Stimulated activated CD4-positive, alpha-beta T cell treated with anti-CD3 and anti-CD28 coated beads, Interleukin-12 subunit alpha, Interleukin-12 subunit beta, amount 100 ng/mL, for 48 hours (primary cell): ENCODE measurements around the gene STPG4.

Source experiments
- DNase-seq, 3 donors: peaks; one replicate each; pipeline ENCODE4 v3.0.0-alpha.2; 2020; ENCODE audit warnings: low read depth in 2 of 3, low spot score in 1 of 3

Gene STPG4

DNA sequence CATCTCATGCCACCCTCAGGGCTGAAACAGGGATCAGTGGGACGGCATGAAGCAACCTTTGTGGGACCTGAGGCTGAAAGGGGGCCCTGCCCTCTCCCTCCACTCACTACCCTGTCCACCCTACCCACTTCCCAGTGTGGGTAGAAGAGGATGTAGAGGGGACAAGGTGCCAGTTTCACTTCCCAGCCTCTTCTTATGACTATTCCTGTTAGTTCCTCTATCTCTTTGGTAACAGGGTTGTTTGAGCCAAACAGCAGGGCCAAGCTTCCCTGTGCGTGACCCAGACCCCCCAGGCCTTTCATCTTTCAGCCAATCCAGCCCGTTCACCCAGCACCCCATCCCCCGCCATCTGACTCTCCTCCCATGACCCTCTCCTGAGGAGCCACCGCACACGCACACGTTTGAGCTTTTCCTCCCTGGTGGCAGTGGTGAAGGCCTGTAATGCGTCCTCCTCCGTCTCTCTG lies 82.3 kb downstream of the STPG4 start:
- DNase-seq = no peak

DNA sequence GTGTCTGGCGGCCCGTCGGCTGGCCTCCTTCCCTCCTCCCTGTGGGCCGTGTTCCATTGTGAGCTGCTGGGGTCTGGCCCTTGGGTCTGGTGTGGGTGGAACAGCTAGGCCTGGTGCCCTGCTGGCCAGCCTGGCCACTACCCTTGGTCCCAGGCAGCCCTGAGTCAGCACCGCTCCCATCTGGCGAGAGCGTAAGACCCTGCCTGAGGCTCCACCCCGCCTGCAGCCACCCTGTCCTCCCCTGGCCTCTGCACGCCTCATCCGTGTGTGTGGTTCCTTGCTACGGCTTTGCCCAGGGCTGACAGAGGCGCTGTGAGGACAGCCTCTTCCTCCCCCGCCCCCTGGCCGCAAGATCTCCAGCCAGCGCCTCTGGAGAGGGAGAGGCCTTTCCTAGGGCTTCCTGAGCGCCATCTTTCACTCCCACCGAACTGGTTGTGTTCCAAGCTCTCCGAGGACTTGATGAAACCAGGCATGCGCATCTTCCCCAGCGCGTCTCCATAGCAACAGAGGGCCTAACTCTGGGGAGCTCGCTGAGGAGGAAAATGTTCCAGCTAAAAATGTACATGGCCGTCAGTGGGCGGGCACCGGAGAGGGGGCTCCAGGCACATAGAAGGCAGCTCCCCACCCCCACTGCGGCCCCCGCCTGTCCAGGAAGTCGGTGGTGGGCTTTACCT lies 83.0 kb downstream of the STPG4 start:
- no peak for DNase-seq

DNA sequence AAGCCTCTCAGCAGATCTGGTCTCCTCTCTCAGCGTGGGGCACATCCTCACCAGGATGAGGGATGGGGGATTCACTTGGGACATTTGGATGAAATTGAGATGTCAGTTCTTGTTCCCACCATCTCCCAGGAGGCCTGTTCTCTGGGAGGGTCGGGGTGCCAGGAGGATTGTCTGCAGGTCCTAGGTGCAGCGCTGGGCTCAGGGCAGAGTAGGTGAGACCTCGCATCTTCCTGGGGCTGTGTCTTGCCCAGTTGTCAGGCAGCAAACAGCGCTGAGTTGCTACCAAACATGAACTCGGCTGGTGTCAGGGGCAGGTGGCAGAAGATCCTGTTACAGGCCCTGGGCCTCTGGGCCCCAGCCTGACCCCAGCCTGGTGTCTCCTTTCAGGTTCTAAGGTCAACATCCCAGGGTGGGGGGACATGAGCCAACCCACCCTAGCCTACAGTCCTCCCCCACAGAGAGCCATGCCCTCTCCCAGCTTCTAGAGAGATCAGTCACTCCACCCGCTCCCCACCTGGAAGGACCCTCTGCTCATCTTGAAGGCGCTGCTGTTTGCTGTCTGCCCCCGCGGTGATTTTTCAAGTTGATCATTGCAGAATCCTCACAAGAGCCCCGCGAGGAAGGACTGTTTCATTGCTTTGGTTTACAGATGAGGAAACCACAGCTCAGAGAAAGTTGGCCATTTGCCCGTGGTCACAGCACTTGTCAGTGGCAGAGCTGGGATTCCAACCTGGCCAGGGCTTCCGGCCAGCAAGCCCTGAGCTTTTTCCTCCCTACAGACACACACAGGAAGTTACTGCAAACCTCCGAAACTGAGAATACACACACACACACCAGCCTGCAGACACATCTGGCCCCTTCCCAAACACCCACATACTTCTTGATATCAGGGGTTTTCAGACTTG lies 83.9 kb downstream of the STPG4 start:
- peak; percentile 5 to 51 (median 37) for DNase-seq

DNA sequence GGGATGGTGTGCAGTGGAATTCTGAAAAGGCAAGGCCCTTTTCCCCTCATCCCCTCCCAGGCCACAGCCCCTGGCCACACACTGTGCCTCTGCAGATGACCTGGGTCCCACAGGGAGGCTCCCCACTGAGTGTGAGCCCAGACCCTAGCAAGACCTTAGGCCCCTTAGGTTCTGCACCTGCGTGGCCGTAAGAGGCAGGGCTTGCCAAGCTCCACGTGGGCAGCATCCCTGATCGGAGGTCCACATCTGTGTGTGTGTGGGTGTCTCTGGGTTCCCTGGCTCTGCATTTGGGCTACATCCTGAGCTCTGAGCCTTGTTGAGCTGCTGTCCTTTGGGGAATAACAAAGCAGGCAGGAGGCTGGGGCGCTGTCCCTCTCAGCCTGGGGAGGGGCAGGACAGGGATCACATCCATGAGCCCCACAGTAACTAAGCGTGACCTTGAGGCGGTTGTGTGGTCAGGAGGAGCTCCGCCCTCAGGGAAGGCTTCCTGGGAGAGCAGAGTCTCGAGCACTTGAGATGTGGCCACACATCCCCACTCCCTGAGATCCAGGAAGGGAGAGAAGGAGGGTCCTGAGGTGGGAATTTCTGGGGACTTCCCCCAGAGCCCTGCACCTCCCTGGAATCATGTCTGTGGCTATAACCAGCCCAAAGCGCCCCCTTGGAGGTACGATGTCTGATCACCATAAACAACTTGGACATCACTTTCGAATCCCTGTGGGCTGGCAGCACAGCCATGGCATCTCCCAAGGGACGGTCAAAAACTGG lies 84.8 kb downstream of the STPG4 start:
- no peak for DNase-seq

DNA sequence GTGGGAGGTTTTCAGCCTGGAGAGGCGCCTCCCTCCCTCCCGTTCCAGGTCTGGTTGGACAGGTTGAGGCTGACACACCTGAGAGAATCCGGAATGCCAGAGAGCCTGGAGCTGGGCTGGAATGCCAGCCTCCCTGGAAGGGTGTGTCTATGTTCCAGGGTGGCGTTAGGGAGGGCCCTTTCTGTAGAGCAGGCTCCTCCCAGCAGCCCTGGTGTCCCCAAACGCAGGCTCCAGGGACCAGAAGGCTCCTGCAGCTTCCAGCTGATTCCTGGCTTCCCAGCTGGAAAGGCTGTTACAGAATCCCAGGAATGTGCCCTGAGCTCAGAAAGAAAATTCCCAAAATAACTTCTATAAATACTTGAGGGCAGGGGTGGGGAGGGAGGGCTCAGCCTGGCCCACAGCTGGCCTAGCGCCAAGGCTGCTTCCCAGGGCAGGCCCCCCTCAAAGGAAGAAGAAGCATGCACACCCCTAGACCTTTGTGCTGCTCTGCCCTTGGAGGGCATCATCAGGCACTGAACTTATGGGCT lies 85.4 kb downstream of the STPG4 start:
- no peak for DNase-seq

DNA sequence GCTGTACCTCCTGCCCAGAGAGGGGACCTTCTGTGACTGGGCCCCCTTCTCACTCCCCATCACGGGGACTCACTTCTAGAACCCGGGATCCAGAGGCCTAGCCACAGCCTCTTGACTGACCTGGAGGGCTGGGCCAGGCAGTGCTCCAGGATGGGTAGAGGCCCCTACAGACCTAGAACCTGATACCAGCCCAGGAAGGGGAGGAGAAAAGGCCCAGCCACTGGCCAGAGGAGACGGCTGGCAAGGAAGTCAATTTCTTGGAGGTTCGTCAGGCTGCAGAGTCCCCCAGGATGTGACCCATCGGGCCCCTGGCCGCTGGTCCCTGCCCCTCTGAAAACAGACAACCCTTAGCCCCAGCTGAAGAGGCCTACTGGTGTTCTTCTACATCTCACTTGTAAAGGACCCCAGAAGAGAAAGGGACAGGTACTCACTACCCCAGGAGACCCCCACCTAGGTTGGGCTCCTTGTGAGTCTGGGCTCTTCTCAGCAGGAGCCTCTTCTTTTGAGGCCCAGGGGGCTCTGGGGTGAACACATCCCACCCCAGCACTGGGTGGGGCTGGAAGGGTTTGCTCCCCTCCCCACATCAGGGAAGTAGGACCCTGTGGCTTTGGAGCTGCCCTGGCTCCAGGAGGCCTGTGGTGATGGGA lies 86.0 kb downstream of the STPG4 start:
- no peak for DNase-seq

DNA sequence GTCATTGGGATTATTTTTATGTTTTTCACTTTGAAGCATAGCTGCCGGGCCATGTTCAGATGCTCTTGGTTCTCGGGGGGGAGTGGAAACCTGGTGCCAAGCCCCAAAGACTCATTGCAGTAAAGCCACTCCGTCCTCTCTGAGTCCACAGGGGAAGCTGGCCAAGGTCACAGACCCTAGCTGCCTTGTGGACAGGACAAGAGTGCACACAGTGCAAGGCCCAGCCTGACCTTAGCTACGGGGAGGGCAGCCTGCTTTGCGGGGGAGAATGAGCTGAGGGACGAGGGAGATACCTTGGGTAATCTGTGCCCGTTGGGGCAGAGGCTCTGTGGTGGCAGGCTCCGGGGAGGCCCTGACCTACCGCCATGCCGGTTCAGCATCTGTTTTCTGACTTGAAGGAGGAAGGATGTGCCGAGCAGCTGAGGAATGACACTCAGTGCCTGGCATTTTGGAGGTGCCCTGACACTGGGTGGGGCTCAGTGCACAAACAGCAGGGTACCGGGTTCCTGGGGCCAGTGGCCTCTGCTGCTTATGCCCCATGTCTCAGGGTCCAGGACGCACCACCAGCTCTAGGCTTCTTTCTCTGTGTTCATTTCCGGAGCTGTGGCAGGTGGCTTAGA lies 87.2 kb downstream of the STPG4 start:
- no peak for DNase-seq

DNA sequence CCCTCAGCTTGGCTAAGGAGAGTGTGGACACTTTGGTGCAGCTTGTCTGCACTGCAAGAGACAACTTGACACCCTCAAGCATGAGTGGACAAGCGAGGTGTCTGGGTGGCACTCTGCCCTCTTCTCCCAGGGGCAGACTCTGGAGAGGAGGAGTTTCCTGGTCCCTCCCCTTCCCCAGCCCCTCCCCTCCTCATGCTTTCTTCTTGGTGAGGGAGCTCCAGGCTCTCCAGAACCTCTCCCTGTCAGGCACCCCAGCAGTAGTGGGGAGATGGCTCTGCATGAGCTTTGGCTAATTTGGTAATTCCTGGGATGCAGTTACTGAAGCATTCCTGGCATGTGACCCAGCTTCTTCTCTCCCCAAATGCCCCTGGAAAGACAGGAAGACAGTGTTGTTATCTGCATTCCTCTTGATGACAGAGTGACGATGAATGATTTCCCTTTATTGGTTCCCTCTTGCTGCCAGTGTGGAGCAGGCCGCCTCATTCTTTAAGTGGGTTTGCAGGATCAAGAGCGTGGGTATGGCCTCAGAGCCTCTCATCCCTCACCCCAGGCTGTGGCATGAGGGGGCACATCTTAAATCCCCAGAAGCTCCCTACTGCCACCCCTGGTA lies 89.2 kb downstream of the STPG4 start:
- DNase-seq = no peak

DNA sequence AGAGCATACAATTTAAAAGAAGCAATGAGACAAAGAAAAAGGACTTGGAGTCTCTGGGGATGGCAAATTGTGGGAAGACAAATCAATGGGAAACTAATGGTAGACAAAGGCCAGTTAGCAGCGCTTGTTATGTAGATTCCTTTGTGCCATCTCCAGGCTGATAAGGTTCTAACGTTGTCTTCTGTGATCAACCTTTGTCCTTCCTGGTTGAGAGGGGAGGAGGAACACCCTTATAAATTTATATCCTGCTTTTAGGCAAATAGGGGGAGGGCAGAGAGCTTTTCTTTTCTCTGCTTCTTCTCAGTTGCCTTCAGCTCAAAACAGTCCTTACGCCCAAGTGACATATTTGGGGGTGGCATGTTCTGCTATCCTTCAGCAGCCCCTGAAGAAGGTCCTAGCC lies 89.8 kb downstream of the STPG4 start:
- DNase-seq = no peak

DNA sequence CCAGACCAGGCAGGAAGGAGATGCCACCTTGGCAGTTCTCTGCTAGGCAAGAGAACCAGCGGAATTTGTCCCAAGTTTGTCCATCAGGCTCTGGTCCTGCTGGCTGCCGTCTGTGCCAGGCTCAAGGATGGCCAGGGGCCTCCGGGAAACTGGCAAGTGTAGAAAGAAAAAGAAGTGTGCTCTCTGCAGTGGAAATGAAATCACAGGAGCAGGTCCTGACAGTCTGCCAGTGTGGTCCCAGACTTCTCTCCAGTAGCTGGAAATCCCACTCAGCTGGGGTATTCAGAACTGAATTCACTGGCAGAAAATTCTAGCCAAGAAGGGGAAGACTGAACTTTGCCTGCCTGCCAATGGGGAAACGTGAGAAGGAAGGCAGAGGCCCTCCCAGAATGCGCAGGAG lies 91.0 kb downstream of the STPG4 start:
- DNase-seq = no peak

DNA sequence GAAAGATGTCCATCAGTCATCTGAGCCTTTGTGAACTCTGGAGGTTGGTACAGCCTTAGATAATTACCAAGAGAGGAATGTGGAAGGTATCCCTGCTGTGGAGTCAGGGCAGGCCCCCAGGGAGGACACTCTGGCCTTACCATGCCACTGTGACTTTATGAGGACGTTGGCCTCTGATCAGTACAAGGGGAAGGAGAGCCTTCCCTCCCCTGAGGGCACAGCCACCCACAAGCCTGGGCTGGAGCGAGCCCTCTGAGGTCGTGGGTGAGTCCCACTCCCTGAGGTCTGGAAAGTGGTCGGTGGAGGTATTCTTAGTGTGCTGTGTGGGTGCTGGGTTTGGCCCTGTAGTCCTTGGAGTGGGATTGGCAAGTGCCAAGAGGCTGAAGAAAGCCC lies 91.6 kb downstream of the STPG4 start:
- no peak for DNase-seq

DNA sequence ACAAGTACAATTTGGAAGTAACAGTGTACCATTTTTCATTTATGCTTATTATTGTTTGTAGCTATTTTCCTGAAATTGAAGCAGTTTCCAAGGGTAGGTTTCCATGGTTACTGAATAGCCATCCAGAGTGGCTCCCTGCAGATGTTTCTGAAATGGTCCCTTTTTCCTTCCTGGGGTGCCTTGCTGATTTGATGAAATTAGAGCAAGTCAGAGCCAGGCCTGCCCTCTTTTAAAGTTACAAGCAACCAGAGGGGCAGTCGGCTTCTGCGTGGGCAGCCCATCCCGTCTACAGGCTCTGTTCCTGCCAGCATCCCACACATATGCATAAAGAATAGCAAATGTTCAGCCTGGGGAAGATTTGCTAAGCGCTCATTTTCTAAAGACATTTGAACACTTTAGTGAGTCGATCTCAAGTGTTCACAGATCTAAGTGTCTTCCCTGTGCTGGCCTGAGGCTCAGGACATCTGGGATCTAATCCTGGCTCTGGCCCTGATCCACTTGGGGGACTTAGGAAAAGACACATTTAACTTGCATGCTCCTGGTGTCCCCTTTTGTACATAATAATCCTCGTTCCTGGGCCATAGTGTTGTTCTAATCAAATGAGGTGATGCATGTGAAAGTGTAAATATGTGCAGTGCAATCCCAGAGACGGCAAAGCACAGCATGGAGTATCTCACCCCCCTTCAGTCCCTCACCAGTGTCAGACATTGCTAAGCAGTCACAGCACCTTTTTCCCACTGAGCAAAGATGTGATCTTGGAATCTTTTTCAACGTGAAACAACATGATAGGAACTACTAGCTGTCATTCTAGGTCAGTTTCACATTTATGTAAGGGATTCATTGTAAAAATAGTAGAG lies 92.2 kb downstream of the STPG4 start:
- no peak for DNase-seq

DNA sequence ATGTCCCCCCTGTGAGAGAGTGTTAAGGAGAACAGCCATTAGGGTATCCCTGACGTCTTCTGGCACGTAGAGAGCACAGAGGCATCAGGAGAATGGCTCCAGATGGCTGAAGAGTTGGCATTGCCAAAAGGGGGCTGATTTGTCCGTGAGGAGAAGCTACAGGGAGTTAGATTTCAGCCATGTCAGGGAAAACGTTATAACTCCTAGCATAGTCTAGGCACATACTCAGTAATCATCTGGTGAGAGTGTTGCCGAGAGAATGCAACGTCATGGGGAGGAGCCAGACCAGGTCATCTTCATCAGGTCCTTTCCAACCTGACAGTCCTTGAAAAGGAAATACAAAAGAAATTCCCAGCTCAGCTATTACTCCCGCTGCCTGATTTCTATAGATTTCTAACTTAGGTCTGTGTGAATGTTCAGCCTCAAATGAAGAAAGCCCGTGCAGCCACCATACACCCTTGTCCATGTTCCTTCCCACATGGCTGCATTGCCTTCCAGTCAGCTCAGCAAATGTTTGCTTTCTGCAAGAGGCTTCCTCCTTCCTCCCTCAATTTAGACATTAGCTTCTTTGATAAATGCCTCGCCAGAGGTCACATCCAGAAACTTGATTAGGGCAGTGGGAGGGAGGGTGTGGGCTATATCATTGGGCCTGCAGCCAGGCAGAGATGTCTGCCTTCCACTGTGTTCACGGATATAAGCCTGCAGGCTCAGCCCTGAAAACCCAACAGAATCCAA lies 93.0 kb downstream of the STPG4 start:
- no peak for DNase-seq

DNA sequence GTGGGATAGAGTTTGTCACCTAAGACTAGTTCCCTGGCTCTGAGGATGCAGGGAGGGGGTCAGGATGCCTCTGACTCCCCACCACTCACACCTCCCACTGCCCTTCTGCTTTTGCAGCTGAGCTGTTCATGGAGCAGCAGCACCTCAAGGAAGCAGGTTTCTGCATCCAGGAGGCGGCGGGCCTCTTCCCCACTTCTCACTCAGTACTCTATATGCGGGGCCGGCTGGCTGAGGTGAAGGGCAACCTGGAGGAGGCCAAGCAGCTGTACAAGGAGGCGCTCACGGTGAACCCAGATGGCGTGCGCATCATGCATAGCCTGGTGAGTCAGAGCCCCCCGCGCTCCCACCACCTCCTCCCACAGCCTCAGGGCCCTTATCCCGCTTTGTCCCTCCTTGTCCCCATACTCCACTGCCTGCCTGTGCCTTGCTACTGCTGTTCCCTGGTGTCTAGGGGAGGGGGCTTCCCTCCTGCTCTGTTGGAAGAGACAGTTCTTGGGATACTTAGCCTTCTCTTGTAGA lies 94.4 kb downstream of the STPG4 start:
- no peak for DNase-seq

DNA sequence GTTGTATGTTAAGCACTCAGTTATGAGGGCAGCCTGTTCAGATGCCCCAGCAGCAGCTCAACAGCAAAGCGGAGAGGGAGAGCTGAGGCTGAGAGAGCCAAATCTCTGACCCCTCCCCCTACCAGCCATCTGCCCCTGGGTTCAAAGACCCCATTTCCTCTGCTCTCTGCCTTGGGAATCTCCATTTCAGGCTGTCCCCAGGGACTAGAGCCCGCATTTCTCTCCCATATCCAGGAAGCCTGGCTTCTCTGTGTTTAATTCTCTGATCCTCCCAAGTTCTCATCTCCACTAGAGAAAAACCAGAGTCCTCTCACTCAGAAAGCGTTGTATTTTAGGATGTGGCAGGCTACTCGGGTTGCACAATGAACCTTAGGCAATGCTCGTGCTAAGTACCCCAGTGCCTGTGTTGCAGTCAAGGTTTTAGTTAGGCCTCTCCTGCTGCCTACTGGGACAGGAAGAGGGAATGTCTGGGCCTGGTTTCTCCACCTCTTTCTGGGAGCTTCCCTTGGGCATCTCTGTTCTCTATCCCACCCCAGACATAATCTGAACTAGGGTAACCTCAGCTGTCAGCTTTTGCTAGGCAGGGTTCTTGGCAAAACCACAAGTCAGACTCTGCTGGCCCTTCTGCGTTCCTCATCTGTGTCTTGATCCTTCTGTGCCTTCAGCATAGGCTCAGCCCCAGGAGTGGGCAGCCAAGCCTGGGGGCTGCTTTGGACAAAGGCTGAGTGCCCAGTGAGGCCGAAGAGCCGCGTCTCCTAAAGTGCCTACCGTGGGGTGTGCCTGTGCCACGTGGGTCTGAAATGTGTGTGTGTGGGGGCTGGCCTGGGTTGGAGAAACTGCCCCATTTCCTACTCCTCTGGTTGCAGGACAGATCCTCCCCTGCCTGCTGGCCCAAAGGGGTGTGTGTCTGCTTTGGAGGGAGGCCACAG lies 96.8 kb downstream of the STPG4 start:
- no peak for DNase-seq

DNA sequence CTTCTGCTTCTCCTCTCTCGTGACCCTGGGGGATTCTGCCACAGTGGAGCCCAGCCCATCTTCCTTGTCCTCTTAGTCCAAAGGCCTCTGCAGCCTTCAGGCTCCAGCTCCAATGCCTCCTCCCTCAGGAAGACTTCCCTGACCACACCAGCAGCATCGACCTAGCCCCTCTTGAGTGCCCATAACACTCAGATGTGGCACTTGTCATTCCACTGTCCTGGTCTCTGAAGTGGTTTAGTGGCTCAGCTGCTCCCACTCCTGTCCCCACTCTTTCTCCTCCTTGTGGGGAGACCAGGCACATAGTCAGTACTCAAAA lies 97.5 kb downstream of the STPG4 start:
- DNase-seq = no peak
